NCI-H748 (cell line): Measurements from ENCODE around the gene PRRG1.
"Not testable (repeated sequence)": the region's sequence is repeated elsewhere in the genome, so short reads cannot be mapped to it uniquely, and the experiment has no call there.

Experiments
- DNase-seq: peaks from one replicate; lab custom pipeline; 2025; ENCODE audit not compliant: unreplicated experiment; lab: John Stamatoyannopoulos, UW

The PRRG1 gene

GRCh38 chrX:37462346-37462745, 113.2 kb downstream of the PRRG1 start:
- DNase-seq = no peak

GRCh38 chrX:37468124-37468739, 119.1 kb downstream of the PRRG1 start:
- DNase-seq = no peak

- no peak for DNase-seq
Observed at GRCh38 chrX:37470711-37471110, 121.5 kb downstream of the PRRG1 start.

DNA sequence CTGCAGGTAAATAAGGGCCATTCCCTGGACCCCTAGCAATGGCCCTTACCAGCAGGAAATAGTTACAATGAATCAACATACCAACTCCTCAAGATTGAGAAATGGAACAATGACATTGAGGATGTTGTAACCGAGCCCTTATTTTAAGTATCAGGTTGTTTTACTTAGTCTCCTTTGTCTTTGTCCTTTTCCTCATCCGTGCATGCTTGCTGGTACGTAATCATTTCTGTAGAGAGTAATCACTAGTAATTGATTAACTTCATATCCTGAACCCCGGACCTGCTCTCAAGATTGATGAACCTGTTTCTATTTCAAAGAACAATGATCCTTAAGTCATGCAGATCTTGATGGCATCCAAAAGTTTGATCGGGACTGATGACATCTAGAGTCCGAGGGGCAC, 123.7 kb downstream of the PRRG1 start:
- DNase-seq = no peak

DNA sequence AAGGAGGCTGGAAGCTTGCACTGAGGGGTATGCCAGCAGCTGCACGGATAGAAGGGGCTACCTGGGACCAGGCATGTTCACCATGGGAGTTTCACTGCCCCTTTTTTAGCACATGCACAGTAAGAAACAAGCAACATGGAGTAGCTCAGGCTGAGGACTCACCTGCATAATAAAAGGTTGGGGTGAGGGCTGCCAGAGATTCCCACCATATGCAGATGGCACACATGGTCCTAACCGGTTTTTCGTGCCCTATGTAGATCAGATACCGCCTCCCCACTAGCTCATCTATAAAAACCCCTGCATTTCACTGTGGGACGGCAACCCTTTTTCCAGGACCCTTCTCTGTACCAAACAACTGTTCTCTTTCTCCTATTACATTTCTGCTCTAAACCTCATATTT, 125.3 kb downstream of the PRRG1 start:
- DNase-seq = no peak

DNA sequence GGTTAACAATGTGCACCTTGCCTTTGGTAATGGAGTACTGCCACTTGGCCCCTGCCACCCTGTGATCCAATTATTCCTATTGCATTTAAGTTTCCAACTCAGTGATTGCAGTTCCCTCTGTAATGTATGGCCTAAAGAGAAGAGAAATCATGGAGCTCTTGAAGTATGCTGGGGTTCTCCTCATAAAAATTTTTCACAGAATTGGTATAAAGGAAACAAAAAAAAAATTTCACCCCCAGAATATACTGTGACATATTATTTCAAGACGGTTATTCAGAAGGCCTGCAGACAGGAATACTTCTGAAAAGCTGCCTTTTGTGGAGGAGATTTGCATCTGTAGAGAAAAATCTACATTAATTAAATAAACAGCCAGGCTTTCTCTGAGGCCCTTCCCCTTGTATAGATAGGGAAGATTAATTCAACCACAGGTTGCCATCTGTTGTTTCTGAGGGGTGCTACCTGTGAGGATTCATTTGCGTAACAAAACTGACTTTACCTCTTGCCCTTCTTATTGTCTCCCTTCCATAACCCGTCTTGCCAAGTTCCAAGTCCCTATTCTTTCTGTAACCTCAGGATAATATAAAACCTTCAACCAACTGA, 127.5 kb downstream of the PRRG1 start:
- DNase-seq = no peak

DNA sequence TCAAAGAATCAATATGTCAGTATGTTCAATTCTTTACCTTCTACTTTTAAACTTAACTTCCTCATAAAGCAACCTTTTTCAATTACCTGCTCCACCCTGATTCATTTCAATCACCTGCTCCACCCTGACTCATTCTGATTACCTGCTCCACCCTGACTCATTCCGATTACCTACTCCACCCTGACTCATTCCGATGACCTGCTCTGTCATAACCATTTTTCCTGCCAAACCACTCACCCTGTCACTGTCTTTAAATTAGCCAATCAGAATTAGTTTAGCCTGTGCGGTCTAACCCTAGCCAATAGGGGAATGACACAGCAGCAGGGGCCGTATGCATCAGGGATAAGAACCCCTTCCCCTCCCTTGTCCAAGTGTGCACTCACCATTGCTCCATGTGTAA, 135.2 kb downstream of the PRRG1 start:
- not testable (repeated sequence) for DNase-seq

DNA sequence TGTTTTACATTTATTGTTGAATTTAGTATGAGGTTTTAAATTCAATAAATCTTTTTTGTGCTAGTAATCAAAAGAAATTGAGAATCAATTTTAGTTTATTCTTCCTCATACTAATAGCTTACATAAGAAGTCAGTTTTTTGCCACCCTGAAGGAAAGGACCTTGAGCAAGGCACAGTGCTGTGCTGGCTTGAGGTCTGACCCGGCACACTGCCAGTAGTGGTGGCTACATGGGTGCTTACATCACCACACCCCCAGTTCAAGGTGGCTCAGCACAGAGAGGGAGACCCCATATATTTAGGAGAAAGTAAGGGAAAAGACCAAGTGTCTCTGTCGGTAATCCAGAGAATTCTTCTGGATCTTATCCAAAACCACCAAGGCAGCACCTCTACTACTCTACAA, 136.3 kb downstream of the PRRG1 start:
- no peak for DNase-seq

GRCh38 chrX:37487271-37487670, 138.1 kb downstream of the PRRG1 start:
- no peak for DNase-seq

- DNase-seq = no peak
Observed at GRCh38 chrX:37488323-37488722, 139.2 kb downstream of the PRRG1 start.

DNA sequence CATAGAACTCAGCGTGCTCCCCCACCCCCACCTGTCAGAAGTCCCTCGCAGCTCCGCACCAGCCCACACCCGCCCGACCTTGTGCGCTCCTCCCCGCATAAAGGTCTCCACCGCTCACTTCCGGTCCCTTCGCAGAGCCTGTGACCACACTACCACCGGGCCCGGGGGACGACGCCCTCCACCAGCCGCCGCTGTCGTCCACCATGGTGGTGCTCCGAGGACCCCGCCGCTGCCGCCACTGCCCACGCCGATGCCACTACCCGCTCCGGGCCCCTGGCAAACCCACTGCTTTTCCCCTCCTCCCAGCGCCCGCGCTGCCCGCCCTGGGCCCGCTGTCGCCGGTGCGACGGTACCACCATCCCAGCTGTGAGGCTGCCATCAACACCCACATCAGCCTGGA, 142.5 kb downstream of the PRRG1 start:
- DNase-seq = no peak

DNA sequence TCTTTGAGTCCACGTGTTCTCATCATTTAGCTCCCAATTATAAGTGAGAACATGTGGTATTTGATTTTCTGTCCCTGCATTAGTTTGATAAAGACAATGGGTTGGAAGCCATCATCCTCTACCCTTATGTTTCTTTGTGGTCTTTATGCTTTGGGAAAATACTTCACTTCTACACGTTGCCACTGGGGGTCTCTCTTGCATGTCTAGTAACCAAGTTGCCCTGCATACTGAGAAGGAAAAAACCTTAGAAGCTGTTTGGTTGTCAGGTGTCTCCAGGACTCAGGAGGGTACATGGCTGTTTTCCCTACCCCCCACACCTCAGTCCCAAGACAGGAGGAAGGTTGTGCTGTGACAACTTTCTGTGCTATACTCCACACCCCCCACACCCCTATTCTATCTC, 146.6 kb downstream of the PRRG1 start:
- DNase-seq = not testable (repeated sequence)

GRCh38 chrX:37497126-37497525, 148.0 kb downstream of the PRRG1 start:
- not testable (repeated sequence) for DNase-seq

DNA sequence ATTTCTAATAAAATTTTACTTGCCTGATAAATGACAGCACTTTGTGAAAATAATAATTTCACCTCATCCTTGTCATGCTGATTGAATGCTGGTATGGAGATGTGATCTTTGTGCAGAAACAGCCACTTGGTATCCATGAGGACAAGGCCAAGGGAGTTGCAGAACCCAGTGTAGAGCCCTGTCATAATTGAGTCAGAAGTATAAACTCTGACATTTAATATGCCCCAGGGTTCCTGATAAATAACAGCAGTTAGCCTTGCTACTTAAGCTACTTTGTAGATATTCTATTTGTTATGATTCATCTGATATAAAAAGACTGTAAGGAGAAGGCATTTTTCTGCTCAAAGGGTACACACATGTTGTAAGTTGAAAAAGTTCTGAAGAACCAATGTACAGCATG, 149.2 kb downstream of the PRRG1 start:
- not testable (repeated sequence) for DNase-seq

GRCh38 chrX:37499649-37500048, 150.5 kb downstream of the PRRG1 start:
- DNase-seq = not testable (repeated sequence)

GRCh38 chrX:37504991-37505390, 155.8 kb downstream of the PRRG1 start:
- no peak for DNase-seq
